SK-N-SH (cell line): Measurements from ENCODE around the gene LTBP2. TPM values are rescaled to one million over a fixed set of nuclear protein-coding genes. Genes with fewer than 3 reads are reported as not detected.

Experiments used
- CTCF ChIA-PET: fragments of 300-600, 350-600 bp; formaldehyde crosslinking; extraction: SDS; loops from one replicate; lab custom pipeline; 2021; lab: Yijun Ruan, JAX
- POLR2A ChIA-PET: fragments of 350-600 bp; sonication (Branson Sonifier 250); formaldehyde crosslinking; extraction: SDS; loops from one replicate; lab custom pipeline; 2020; ENCODE audit warnings: antibody characterized with exemption, inconsistent platforms; lab: Yijun Ruan, JAX
- DNase-seq: peaks from one replicate; pipeline ENCODE4 v3.0.0; 2012
- H2AFZ ChIP-seq: fragments of 200-600 bp; sonication (generic); 2 replicates; pipeline ENCODE4 v1.8.1; 2016; ENCODE audit warnings: antibody characterized with exemption, mild to moderate bottlenecking, low read depth
- H3F3A ChIP-seq: fragments of 200-600 bp; sonication (generic); replicated peaks from 2 replicates; pipeline ENCODE3; 2016; ENCODE audit warnings: antibody characterized with exemption, mild to moderate bottlenecking; ENCODE audit not compliant: insufficient read depth
- H3K27ac ChIP-seq, 2 experiments: fragments of 200-500 bp in 1 of 2; fragments of 200-600 bp in 1 of 2; sonication (Bioruptor generic) in 1 of 2; sonication (generic), shearing (Covaris generic) in 1 of 2; 2 replicates each; pipeline versions ENCODE4 v1.5.1 to v1.6.1; 2014 to 2016; ENCODE audit warnings: low read depth in 2 of 2, inconsistent platforms in 1 of 2, low read length in 1 of 2, mild to moderate bottlenecking in 1 of 2, mixed read lengths in 1 of 2
- H3K27me3 ChIP-seq: fragments of 200-600 bp; sonication (generic), shearing (Covaris generic); 2 replicates; pipeline ENCODE4 v1.6.1; 2016; ENCODE audit warnings: mixed run types; ENCODE audit not compliant: insufficient read depth
- H3K36me3 ChIP-seq, 2 experiments: fragments of 200-500 bp in 1 of 2; fragments of 200-600 bp in 1 of 2; sonication (Bioruptor generic) in 1 of 2; sonication (generic) in 1 of 2; replicated peaks in 1 of 2; 2 replicates each; pipeline versions ENCODE3 to v1.5.1; 2014 to 2016; ENCODE audit warnings: low read length in 1 of 2, mild to moderate bottlenecking in 1 of 2; ENCODE audit not compliant: insufficient read depth in 2 of 2, control insufficient read depth in 1 of 2
- H3K4me1 ChIP-seq, 2 experiments: fragments of 200-500 bp in 1 of 2; fragments of 200-600 bp in 1 of 2; sonication (Bioruptor generic) in 1 of 2; sonication (generic), shearing (Covaris generic) in 1 of 2; 2 replicates each; pipeline versions ENCODE4 v1.5.1 to v1.6.1; 2014 to 2016; ENCODE audit warnings: low read depth in 1 of 2, low read length in 1 of 2, mixed run types in 1 of 2; ENCODE audit not compliant: insufficient read depth in 2 of 2, control insufficient read depth in 1 of 2
- H3K4me2 ChIP-seq: fragments of 200-600 bp; sonication (generic), shearing (Covaris generic); 2 replicates; pipeline ENCODE4 v1.6.1; 2017; ENCODE audit warnings: mixed run types
- H3K4me3 ChIP-seq, 2 experiments: fragments of 200-500 bp in 1 of 2; fragments of 200-600 bp in 1 of 2; sonication (Bioruptor generic) in 1 of 2; sonication (generic), shearing (Covaris generic) in 1 of 2; 2 replicates each; pipeline versions ENCODE4 v1.5.1 to v1.8.1; 2014 to 2016; ENCODE audit warnings: low read depth in 2 of 2, inconsistent platforms in 1 of 2, low read length in 1 of 2, mild to moderate bottlenecking in 1 of 2, mixed read lengths in 1 of 2, moderate library complexity in 1 of 2
- H3K79me2 ChIP-seq: fragments of 200-600 bp; sonication (generic); 2 replicates; pipeline ENCODE4 v1.8.1; 2017; ENCODE audit warnings: mild to moderate bottlenecking; ENCODE audit not compliant: insufficient read depth
- H3K9ac ChIP-seq: fragments of 200-600 bp; sonication (generic); 2 replicates; pipeline ENCODE4 v1.6.1; 2017; ENCODE audit warnings: mixed run types
- H3K9me2 ChIP-seq: fragments of 200-600 bp; sonication (generic); 2 replicates; pipeline ENCODE4 v1.6.1; 2017; ENCODE audit warnings: mixed run types
- H3K9me3 ChIP-seq: fragments of 200-600 bp; sonication (generic); 2 replicates; pipeline ENCODE4 v1.6.1; 2017; ENCODE audit warnings: mixed run types, mild to moderate bottlenecking, moderate library complexity
- H4K20me1 ChIP-seq: fragments of 200-600 bp; sonication (generic); 2 replicates; pipeline ENCODE4 v1.6.1; 2017; ENCODE audit warnings: mild to moderate bottlenecking, mixed run types; ENCODE audit not compliant: insufficient read depth
- CHD2 ChIP-seq: fragments of 150-350 bp; IDR thresholded peaks from 2 replicates; pipeline ENCODE4 v1.6.1; 2018; ENCODE audit warnings: low read length; ENCODE audit not compliant: partially characterized antibody
- EP300 ChIP-seq, 2 experiments: IDR thresholded peaks; 2 replicates each; pipeline versions ENCODE4 v1.4.0 to v1.6.1; 2012; ENCODE audit warnings: borderline replicate concordance in 1 of 2, low read depth in 1 of 2, low read length in 1 of 2
- FOSL2 ChIP-seq: IDR thresholded peaks from 2 replicates; pipeline ENCODE4 v1.4.0; 2012; ENCODE audit warnings: low read depth, mild to moderate bottlenecking, moderate library complexity, borderline replicate concordance
- JUND ChIP-seq: IDR thresholded peaks from 2 replicates; pipeline ENCODE4 v1.4.0; 2012
- MEF2A ChIP-seq: IDR thresholded peaks from 2 replicates; pipeline ENCODE4 v1.4.0; 2012; ENCODE audit warnings: low read depth, borderline replicate concordance
- MXI1 ChIP-seq: IDR thresholded peaks from 2 replicates; pipeline ENCODE4 v1.6.1; 2012; ENCODE audit warnings: mild to moderate bottlenecking, low read depth, low read length, improper control_type of control experiment
- NFIC ChIP-seq: IDR thresholded peaks from 2 replicates; pipeline ENCODE4 v1.4.0; 2012; ENCODE audit warnings: borderline replicate concordance
- NRF1 ChIP-seq: IDR thresholded peaks from 2 replicates; pipeline ENCODE4 v1.6.1; 2012; ENCODE audit warnings: low read depth, mild to moderate bottlenecking, low read length
- RAD21 ChIP-seq: IDR thresholded peaks from 2 replicates; pipeline ENCODE4 v1.6.1; 2012; ENCODE audit warnings: mild to moderate bottlenecking, low read length
- RCOR1 ChIP-seq: fragments of 150-350 bp; IDR thresholded peaks from 2 replicates; pipeline ENCODE4 v1.6.1; 2017; ENCODE audit warnings: antibody characterized with exemption, low read length
- RFX5 ChIP-seq: IDR thresholded peaks from 2 replicates; pipeline ENCODE4 v1.6.1; 2012; ENCODE audit warnings: mild to moderate bottlenecking, improper control_type of control experiment, low read length
- RXRA ChIP-seq: IDR thresholded peaks from 2 replicates; pipeline ENCODE4 v1.4.0; 2012; ENCODE audit warnings: low read depth, mild to moderate bottlenecking, borderline replicate concordance
- SIN3A ChIP-seq: IDR thresholded peaks from 2 replicates; pipeline ENCODE4 v1.6.1; 2012; ENCODE audit warnings: low read depth, mild to moderate bottlenecking, low read length, moderate library complexity, borderline replicate concordance
- SMC3 ChIP-seq: IDR thresholded peaks from 2 replicates; pipeline ENCODE4 v1.6.1; 2012; ENCODE audit warnings: low read depth, low read length, improper control_type of control experiment
- TAF1 ChIP-seq: IDR thresholded peaks from 2 replicates; pipeline ENCODE4 v1.6.1; 2012; ENCODE audit warnings: low read depth, mild to moderate bottlenecking, low read length, moderate library complexity, borderline replicate concordance
- TCF12 ChIP-seq: IDR thresholded peaks from 2 replicates; pipeline ENCODE4 v1.4.0; 2012
- TEAD4 ChIP-seq: IDR thresholded peaks from 2 replicates; pipeline ENCODE4 v1.4.0; 2012; ENCODE audit warnings: mild to moderate bottlenecking, borderline replicate concordance; ENCODE audit not compliant: insufficient read depth
- YY1 ChIP-seq: IDR thresholded peaks from 2 replicates; pipeline ENCODE4 v1.4.0; 2012; ENCODE audit warnings: low read depth, mild to moderate bottlenecking
- WGBS: methylation state at CpG from one replicate; pipeline ENCODE4 v1.1.6; 2017; ENCODE audit warnings: low lambda C conversion rate; 5-methylcytosine and 5-hydroxymethylcytosine counted together
- polyA plus RNA-seq, 3 experiments: library from polyadenylated mRNA; depleted of rRNA; stranded (reverse); fragments of >200 nt; gene quantifications; 2 replicates each; pipeline ENCODE4 v1.2.3, GENCODE V29; 2012
- TF ChIP-seq, protein P1 (sequence below): IDR thresholded peaks from 2 replicates; pipeline ENCODE4; 2012
- TF ChIP-seq, protein P2 (sequence below): fragments of 150-350 bp; IDR thresholded peaks from 2 replicates; pipeline ENCODE4 v1.6.1; 2017; ENCODE audit warnings: antibody characterized with exemption, low read length, low read depth, borderline replicate concordance
- TF ChIP-seq, protein P3 (sequence below): IDR thresholded peaks from 2 replicates; pipeline ENCODE4 v1.4.0; 2012; ENCODE audit warnings: low read depth, borderline replicate concordance
- TF ChIP-seq, protein P4 (sequence below): IDR thresholded peaks from 2 replicates; pipeline ENCODE4 v1.6.1; 2012; ENCODE audit warnings: mild to moderate bottlenecking, low read depth, low read length, moderate library complexity
- TF ChIP-seq, protein P5 (sequence below): IDR thresholded peaks from 2 replicates; pipeline ENCODE4 v1.4.0; 2012; ENCODE audit warnings: low read depth
- TF ChIP-seq, protein P6 (sequence below): IDR thresholded peaks from 2 replicates; pipeline ENCODE4 v1.4.0; 2012; ENCODE audit warnings: low read depth, borderline replicate concordance

The LTBP2 gene
- polyA plus RNA-seq, 1 of the 3 experiments (the other 2 are of a cell fraction), result 58.8 TPM

DNA sequence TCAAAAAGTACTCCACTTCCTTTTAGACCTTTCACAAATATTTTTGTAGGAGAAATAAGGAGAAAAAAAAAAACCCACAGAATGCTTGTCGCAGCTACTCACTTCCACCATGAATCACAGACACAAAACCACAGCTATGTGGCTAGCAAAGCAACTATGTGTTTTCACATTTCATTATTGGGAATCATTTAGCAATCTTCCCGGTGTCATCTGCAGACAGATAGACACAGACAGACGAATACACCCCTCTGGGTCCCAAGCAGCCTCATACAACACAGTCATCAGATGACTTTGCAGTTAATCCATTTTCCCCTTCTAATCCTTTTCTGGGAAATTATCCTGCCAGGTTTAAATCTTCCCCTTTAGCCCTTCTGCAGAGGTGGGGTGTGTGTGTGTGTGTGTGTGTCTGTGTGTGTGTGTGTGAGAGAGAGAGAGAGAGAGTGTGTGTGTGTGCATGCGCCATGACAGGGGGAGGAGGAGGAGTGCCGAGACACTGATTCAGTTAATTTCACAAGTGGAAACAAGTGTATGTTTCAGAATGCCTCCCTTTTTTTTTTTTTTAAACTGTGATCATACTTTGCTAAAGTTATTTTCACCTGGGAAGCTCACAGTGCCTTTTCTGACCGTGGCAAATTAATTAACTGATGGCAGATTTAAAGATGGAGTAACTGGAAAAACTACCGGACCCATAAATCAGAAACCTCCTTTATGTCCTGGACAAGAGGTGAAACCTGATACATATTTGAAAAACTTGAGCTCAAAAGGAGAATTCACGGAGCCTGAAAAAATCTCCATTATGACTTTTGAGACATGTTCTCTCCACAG is 39.9 kb downstream of the LTBP2 start:
- no peaks in the 10 kb centered on the region for H4K20me1 ChIP-seq
- peak overlapping the region in 1 of 2 experiments; percentile 35; a peak in 3 of 4 replicates for H3K4me3 ChIP-seq
- peaks cover 11 to 12% of the 10 kb centered on the region in 2 experiments for H3K36me3 ChIP-seq
- peak overlapping the region; percentile 79 for H3K9ac ChIP-seq
- peaks cover 46% of the 10 kb centered on the region for H3F3A ChIP-seq
- H3K4me2 ChIP-seq, result peak overlapping the region; percentile 83
- H3K9me3 ChIP-seq, result no peaks in the 10 kb centered on the region
- ChIA-PET POLR2A (interaction anchor here (1.1 kb wide), 1 partner anchor 12 kb away, joined by 3 read pairs; no protein-coding TSS in a partner anchor), CTCF (interaction anchor here (1.0 to 10.8 kb wide), 8 partner anchors 19 to 70 kb away, joined by 3 to 68 read pairs (median 6); partner anchors contain the start of gene LTBP2)
- 5% methylated on average over 8 of the region's 8 CpGs for WGBS
- H3K27ac ChIP-seq, result peak overlapping the region; percentile 92 to 97
- no peak for DNase-seq
- H2AFZ ChIP-seq, result 0 out of 2 replicates have a peak overlapping the region, but pooled peaks have one; percentile 10
- no peaks in the 10 kb centered on the region for H3K9me2 ChIP-seq
- peaks cover 80% of the 10 kb centered on the region for H3K79me2 ChIP-seq
- H3K4me1 ChIP-seq, result peaks cover 52 to 92% of the 10 kb centered on the region in 2 experiments
- no peaks in the 10 kb centered on the region for H3K27me3 ChIP-seq
- TF ChIP-seq JUND, result peak; percentile 98
- no peak for TF ChIP-seq RFX5
- TF ChIP-seq SMC3, result no peak
- TF ChIP-seq MEF2A, result no peak
- TF ChIP-seq, protein P1, sequence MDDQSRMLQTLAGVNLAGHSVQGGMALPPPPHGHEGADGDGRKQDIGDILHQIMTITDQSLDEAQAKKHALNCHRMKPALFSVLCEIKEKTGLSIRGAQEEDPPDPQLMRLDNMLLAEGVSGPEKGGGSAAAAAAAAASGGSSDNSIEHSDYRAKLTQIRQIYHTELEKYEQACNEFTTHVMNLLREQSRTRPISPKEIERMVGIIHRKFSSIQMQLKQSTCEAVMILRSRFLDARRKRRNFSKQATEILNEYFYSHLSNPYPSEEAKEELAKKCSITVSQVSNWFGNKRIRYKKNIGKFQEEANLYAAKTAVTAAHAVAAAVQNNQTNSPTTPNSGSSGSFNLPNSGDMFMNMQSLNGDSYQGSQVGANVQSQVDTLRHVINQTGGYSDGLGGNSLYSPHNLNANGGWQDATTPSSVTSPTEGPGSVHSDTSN, result peak; percentile 97
- TF ChIP-seq SIN3A, result no peak
- peak; percentile 98 for TF ChIP-seq TEAD4
- no peak for TF ChIP-seq RCOR1
- TF ChIP-seq NFIC, result peak; percentile 73
- TF ChIP-seq, protein P2, sequence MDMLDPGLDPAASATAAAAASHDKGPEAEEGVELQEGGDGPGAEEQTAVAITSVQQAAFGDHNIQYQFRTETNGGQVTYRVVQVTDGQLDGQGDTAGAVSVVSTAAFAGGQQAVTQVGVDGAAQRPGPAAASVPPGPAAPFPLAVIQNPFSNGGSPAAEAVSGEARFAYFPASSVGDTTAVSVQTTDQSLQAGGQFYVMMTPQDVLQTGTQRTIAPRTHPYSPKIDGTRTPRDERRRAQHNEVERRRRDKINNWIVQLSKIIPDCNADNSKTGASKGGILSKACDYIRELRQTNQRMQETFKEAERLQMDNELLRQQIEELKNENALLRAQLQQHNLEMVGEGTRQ, result no peak
- peak; percentile 33 to 96; a peak in 3 of 4 replicates for TF ChIP-seq EP300 (IDR thresholded peaks at IDR 0.05; ENCODE audit: borderline replicate concordance in 1 of 2, low read depth in 1 of 2, low read length in 1 of 2)
- TF ChIP-seq, protein P3, sequence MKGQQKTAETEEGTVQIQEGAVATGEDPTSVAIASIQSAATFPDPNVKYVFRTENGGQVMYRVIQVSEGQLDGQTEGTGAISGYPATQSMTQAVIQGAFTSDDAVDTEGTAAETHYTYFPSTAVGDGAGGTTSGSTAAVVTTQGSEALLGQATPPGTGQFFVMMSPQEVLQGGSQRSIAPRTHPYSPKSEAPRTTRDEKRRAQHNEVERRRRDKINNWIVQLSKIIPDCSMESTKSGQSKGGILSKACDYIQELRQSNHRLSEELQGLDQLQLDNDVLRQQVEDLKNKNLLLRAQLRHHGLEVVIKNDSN, result no peak
- no peak for TF ChIP-seq CHD2
- TF ChIP-seq YY1, result peak; percentile 90
- TF ChIP-seq RXRA, result no peak; the same call in 1 of the 2 replicates
- TF ChIP-seq FOSL2, result peak; percentile 98
- TF ChIP-seq, protein P4, sequence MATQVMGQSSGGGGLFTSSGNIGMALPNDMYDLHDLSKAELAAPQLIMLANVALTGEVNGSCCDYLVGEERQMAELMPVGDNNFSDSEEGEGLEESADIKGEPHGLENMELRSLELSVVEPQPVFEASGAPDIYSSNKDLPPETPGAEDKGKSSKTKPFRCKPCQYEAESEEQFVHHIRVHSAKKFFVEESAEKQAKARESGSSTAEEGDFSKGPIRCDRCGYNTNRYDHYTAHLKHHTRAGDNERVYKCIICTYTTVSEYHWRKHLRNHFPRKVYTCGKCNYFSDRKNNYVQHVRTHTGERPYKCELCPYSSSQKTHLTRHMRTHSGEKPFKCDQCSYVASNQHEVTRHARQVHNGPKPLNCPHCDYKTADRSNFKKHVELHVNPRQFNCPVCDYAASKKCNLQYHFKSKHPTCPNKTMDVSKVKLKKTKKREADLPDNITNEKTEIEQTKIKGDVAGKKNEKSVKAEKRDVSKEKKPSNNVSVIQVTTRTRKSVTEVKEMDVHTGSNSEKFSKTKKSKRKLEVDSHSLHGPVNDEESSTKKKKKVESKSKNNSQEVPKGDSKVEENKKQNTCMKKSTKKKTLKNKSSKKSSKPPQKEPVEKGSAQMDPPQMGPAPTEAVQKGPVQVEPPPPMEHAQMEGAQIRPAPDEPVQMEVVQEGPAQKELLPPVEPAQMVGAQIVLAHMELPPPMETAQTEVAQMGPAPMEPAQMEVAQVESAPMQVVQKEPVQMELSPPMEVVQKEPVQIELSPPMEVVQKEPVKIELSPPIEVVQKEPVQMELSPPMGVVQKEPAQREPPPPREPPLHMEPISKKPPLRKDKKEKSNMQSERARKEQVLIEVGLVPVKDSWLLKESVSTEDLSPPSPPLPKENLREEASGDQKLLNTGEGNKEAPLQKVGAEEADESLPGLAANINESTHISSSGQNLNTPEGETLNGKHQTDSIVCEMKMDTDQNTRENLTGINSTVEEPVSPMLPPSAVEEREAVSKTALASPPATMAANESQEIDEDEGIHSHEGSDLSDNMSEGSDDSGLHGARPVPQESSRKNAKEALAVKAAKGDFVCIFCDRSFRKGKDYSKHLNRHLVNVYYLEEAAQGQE, result peak; percentile 40; the same call in 1 of the 2 replicates
- TF ChIP-seq, protein P5, sequence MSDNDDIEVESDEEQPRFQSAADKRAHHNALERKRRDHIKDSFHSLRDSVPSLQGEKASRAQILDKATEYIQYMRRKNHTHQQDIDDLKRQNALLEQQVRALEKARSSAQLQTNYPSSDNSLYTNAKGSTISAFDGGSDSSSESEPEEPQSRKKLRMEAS, result peak; percentile 29; the same call in 1 of the 2 replicates
- no peak for TF ChIP-seq TAF1
- TF ChIP-seq RAD21, result no peak
- TF ChIP-seq TCF12, result peak; percentile 95
- TF ChIP-seq, protein P6, sequence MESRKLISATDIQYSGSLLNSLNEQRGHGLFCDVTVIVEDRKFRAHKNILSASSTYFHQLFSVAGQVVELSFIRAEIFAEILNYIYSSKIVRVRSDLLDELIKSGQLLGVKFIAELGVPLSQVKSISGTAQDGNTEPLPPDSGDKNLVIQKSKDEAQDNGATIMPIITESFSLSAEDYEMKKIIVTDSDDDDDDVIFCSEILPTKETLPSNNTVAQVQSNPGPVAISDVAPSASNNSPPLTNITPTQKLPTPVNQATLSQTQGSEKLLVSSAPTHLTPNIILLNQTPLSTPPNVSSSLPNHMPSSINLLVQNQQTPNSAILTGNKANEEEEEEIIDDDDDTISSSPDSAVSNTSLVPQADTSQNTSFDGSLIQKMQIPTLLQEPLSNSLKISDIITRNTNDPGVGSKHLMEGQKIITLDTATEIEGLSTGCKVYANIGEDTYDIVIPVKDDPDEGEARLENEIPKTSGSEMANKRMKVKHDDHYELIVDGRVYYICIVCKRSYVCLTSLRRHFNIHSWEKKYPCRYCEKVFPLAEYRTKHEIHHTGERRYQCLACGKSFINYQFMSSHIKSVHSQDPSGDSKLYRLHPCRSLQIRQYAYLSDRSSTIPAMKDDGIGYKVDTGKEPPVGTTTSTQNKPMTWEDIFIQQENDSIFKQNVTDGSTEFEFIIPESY, result peak; percentile 79
- TF ChIP-seq MXI1, result 0 out of 2 replicates have a peak, but pooled peaks have one; percentile 13
- no peak for TF ChIP-seq NRF1
